Activated CD8-positive, alpha-beta T cell treated with anti-CD3 and anti-CD28 coated beads for 36 hours (primary cell): ENCODE data around the gene MDK. TPM values are rescaled to one million over a fixed set of nuclear protein-coding genes. Genes with fewer than 3 reads are reported as not detected.
"Not testable (repeated sequence)": the region's sequence is repeated elsewhere in the genome, so short reads cannot be mapped to it uniquely, and the experiment has no call there.

ENCODE experiments used
- ATAC-seq: fragments of 200-7000 bp; cut with Tn5 transposase; one replicate; pipeline ENCODE4 v1.10.0; 2021; ENCODE audit warnings: mild to moderate bottlenecking, moderate library complexity
- CTCF ChIA-PET: fragments of 350-600 bp; sonication (Branson Sonifier 250); formaldehyde crosslinking; loops from one replicate; lab custom pipeline; 2021; ENCODE audit warnings: antibody characterized with exemption; lab: Charles Lee
- POLR2A ChIA-PET: fragments of 350-600 bp; sonication (Branson Sonifier 250); formaldehyde crosslinking; loops from one replicate; lab custom pipeline; 2021; ENCODE audit warnings: antibody characterized with exemption; lab: Charles Lee
- DNase-seq: peaks from one replicate; pipeline ENCODE4 v3.0.0-alpha.2; 2020
- H3K27ac Mint-ChIP-seq: one replicate; pipeline ENCODE4 v1.8.0; 2021; ENCODE audit warnings: mild to moderate bottlenecking, mixed read lengths
- H3K27me3 Mint-ChIP-seq: one replicate; pipeline ENCODE4 v1.8.0; 2021; ENCODE audit warnings: mixed read lengths
- H3K36me3 Mint-ChIP-seq: one replicate; pipeline ENCODE4 v1.8.0; 2021; ENCODE audit warnings: low read depth, mixed read lengths
- H3K4me1 Mint-ChIP-seq: one replicate; pipeline ENCODE4 v1.8.0; 2021; ENCODE audit warnings: low read depth, mixed read lengths
- H3K4me3 Mint-ChIP-seq: one replicate; pipeline ENCODE4 v1.8.0; 2021; ENCODE audit warnings: mild to moderate bottlenecking, moderate library complexity, mixed read lengths
- H3K9me3 Mint-ChIP-seq: one replicate; pipeline ENCODE4 v1.8.0; 2021; ENCODE audit warnings: mixed read lengths
- CTCF ChIP-seq: fragments of 200-600 bp; IDR thresholded peaks from one replicate; pipeline ENCODE4 v1.8.0; 2022; ENCODE audit warnings: antibody characterized with exemption, mild to moderate bottlenecking
- intact Hi-C: fragments of 100-400 bp; cut with micrococcal nuclease; formaldehyde crosslinking; loops from one replicate; pipeline ENCODE4 v1.10.0; 2022
- total RNA-seq, 2 experiments: library from RNA; stranded (reverse); gene quantifications; one replicate each; pipeline ENCODE4 v1.2.3, GENCODE V29; 2021

Gene MDK
- total RNA-seq, 2 experiments from 2014 or later, result 4.2 to 4.9 TPM

GRCh38 chr11:46372086-46372485 is 9.4 kb upstream of the MDK start:
- CTCF ChIA-PET, result interaction anchor here (1.2 to 17.8 kb wide), 2 partner anchors 17 to 20 kb away, joined by 4 to 480 read pairs; partner anchors contain the start of gene DGKZ
- TF ChIP-seq CTCF, result no peak
- Mint-ChIP-seq H3K36me3 (peaks cover 24% of the 10 kb centered on the region), H3K27ac (no peak overlapping the region), H3K9me3 (no peaks in the 10 kb centered on the region), H3K4me3 (no peak overlapping the region), H3K27me3 (no peaks in the 10 kb centered on the region), H3K4me1 (peaks cover 13% of the 10 kb centered on the region)
- POLR2A ChIA-PET, result interaction anchor here (0.7 kb wide), 1 partner anchor 11 kb away, joined by 4 read pairs; no protein-coding TSS in a partner anchor
- ATAC-seq (no peak), DNase-seq (no peak)
- intact Hi-C loops, result no loop called here

GRCh38 chr11:46372501-46372900 is 9.0 kb upstream of the MDK start:
- H3K9me3 Mint-ChIP-seq, DNase-seq, H3K4me1 Mint-ChIP-seq, intact Hi-C loops, H3K27me3 Mint-ChIP-seq, H3K27ac Mint-ChIP-seq, ATAC-seq, H3K4me3 Mint-ChIP-seq: not testable (repeated sequence)
- peaks cover 28% of the 10 kb centered on the region for H3K36me3 Mint-ChIP-seq
- ChIA-PET POLR2A (interaction anchor here (0.7 kb wide), 1 partner anchor 11 kb away, joined by 4 read pairs; no protein-coding TSS in a partner anchor), CTCF (interaction anchor here (1.2 to 17.8 kb wide), 2 partner anchors 17 to 21 kb away, joined by 4 to 480 read pairs; partner anchors contain the start of gene DGKZ)

GRCh38 chr11:46373787-46374740 is 7.4 kb upstream of the MDK start:
- Mint-ChIP-seq H3K4me3 (no peak overlapping the region), H3K27me3 (no peaks in the 10 kb centered on the region), H3K9me3 (no peaks in the 10 kb centered on the region), H3K4me1 (peaks cover 6% of the 10 kb centered on the region), H3K36me3 (peaks cover 30% of the 10 kb centered on the region), H3K27ac (no peak overlapping the region)
- ChIA-PET POLR2A (no interaction called here), CTCF (interaction anchor here (17.8 kb wide), 1 partner anchor 22 kb away, joined by 480 read pairs; the partner anchor contains the start of gene DGKZ)
- DNase-seq (no peak), ATAC-seq (no peak)
- TF ChIP-seq CTCF, result no peak
- intact Hi-C loops, result no loop called here

GRCh38 chr11:46374815-46375214 is 6.7 kb upstream of the MDK start:
- ChIA-PET POLR2A (no interaction called here), CTCF (no interaction called here)
- no peak overlapping the region for H3K27ac Mint-ChIP-seq
- H3K4me3 Mint-ChIP-seq, result no peak overlapping the region
- no peak for TF ChIP-seq CTCF
- H3K4me1 Mint-ChIP-seq, result peaks cover 6% of the 10 kb centered on the region
- ATAC-seq (no peak), DNase-seq (no peak)
- no peaks in the 10 kb centered on the region for H3K27me3 Mint-ChIP-seq
- intact Hi-C loops, result no loop called here
- H3K9me3 Mint-ChIP-seq, result no peaks in the 10 kb centered on the region
- peaks cover 24% of the 10 kb centered on the region for H3K36me3 Mint-ChIP-seq

GRCh38 chr11:46375392-46376101 is 5.9 kb upstream of the MDK start:
- ATAC-seq (no peak), DNase-seq (no peak)
- no peak overlapping the region for H3K4me3 Mint-ChIP-seq
- no peak overlapping the region for H3K27ac Mint-ChIP-seq
- H3K4me1 Mint-ChIP-seq, result peaks cover 9% of the 10 kb centered on the region
- ChIA-PET POLR2A (no interaction called here), CTCF (interaction anchor here (1.6 kb wide), 1 partner anchor 15 kb away, joined by 7 read pairs; no protein-coding TSS in a partner anchor)
- TF ChIP-seq CTCF, result no peak
- no peaks in the 10 kb centered on the region for H3K27me3 Mint-ChIP-seq
- H3K9me3 Mint-ChIP-seq, result no peaks in the 10 kb centered on the region
- intact Hi-C loops, result no loop called here
- peaks cover 18% of the 10 kb centered on the region for H3K36me3 Mint-ChIP-seq
